HUDEP-2 (cell line): ENCODE results near the gene FGF3.
"Not testable (repeated sequence)": the region's sequence is repeated elsewhere in the genome, so short reads cannot be mapped to it uniquely, and the experiment has no call there.

ENCODE experiments used
- DNase-seq, 76 experiments: peaks; one replicate each; lab custom pipeline; 2025; ENCODE audit not compliant: unreplicated experiment in 76 of 76; lab: John Stamatoyannopoulos, UW

FGF3 gene

DNA sequence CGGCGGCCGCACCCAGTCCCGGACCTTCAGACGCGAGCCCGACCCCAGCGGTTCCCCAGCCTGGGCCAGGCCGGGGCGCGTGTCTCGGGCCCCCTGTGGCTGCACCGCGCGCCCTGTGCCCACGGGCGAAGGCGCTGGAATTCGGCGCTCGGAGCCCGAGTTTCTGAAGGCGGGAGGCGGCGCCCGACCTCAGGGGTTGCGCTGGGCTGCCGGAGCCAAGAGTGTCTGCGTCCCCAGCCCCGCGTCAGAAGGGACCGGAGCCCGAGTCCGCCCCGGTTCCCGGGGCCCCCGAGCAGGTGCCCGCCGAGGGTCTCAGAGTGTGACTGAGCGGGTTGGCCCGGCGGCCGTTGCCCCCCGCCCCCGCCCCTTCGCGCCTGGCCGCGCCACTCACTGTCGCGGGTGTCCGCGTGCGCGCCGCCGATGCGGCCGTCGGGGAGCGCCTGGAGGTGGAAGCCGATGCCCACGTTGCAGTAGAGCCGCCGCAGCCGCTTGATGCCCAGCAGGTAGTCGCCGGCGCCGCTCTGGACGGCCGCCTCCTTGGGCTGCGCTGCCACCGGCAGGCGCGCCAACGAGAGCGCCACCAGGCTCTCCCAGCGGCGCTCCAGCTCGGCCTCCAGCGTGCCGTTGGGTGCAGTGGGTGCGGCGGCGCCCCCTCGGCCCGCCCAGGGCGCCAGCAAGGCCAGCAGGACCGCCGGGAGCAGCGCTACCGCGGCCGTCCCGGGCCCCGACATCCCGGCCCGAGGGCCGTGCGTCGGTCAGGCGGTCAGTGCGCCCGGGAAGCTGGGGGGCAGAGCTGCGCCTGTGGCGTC lies 44.7 kb downstream of the FGF3 start:
- no peak for DNase-seq

DNA sequence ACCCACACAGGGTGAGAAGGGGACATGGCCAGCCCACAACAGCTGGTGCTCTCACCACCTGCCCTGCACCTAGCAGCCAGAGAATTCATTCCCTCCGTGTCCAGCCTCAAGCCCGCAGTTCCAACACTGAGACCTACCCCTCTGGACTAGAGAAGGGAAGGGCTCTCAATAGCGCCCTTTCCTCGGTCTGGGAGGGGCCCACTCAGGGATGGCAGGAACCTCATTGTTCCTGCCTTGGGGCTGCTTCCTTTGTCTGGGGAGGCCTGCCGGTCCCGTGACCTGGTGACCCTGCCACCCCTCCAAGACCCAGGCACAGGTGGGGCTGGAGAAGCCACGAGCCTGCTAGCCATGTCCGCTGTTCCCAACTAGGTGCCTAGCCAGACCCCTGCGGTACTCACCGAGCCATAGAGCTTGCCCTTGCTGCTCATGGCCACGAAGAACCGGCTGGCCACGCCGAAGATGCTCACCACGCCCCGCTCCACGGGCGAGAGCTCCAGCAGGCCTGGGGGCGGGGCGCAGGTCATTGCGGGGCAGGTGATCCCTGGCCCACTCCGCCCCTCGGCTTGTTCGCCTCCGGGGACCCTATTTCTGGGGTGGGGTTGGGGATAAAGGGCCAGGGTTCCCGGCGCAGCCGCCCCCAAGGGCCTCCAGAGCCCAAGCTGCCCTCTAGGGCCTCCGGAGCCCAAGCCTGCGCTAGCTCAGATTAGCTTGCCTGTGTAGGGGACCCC lies 45.4 kb downstream of the FGF3 start:
- DNase-seq = no peak

DNA sequence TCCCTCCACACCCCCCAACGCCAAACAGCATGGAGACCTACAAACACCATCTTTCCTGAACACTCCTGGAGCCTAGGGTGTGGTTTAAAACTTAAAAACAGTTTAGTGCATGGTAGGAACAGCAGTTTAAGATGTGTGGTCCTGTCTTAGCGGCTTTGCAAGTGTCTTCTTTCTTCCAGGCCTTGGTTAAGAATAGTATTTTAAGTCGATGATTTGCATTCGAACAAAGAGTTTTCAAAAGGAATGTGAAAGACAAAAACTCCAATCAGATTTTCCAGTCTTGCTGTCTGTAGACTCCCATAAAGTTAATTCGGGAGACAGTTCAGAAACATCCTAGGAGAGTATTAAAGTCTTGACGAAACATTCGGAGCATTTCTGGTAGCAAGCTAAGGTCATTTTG lies 47.8 kb downstream of the FGF3 start:
- DNase-seq = no peak

DNA sequence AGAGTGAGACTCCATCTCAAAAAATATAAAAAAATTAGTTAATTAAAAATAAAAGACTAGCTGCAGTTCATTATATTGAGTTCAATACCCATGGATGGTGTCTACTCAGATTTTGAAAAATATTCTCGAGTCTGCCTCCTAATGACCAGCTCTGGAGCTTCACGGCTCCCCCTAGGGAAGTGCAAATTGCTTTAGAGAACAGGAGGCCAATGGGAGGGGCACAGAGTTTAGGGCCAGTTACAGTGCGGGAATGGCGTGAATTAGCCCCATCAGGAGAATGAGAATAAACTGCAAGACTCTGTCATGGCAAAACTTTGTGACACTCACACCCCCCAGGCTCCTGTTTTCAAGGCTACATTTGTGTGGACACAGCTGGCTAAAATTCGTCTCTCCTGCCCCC lies 48.7 kb downstream of the FGF3 start:
- DNase-seq = no peak

DNA sequence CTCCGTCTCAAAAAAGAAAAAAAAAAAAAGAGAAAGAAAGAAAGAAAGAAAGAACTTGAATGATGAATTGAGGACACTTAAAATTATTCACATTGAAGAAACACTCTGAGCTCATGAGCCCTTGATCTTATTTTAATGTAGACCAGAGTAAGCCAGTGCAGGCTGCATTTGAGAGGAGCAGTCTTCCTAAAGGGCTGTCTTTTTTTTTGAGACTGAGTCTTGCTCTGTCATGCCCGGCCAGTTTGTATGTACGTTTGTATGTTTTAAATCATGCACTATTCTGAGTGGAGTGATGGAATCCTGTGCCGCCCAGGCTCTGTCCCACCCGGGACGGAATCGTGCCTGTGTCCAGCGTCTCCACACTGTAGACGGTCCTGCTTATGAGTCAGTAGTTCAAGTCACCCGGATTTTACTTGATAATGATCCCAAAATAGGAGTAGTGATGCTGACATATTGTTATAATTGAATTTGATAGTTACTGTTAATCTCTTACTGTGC lies 53.7 kb downstream of the FGF3 start:
- no peak for DNase-seq

DNA sequence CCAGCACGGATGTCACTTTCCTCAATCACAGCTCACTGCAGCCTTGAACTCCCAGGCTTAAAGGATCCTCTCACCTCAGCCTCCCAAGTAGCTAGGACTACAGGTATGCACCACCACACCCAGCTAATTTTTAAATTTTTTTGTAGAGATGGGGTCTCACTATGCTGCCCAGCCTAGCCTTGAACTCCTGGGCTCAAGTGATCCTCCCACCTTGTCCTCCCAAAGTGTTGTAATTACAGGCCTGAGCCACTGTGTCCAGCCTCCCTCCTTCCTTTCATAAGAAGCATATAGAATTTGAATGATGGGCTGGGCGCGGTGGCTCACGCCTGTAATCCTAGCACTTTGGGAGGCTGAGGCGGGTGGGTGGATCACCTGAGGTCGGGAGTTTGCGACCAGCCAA lies 54.3 kb downstream of the FGF3 start:
- not testable (repeated sequence) for DNase-seq

DNA sequence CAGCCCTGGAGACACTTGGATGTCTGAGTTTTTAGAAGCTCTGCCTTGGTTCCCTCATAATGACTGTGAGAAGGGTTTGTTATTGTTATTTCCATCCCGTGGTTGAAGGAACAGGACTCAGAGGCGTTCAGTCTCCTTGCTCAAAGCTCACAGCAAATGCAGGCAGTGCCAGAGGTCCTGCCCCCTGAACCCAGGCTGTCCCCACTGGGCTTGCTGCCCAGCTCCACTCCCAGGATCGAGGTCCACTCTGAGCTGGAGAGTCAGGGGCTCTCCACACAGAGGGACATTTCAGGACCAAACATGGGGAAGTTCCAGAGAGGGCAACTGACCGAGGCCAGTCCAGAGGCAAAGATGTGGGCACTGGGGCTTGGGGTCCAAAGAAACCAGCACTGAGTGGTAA lies 58.9 kb downstream of the FGF3 start:
- DNase-seq = no peak
